ENCODE data around the gene RACGAP1. TPM values are rescaled to one million over a fixed set of nuclear protein-coding genes. Genes with fewer than 3 reads are reported as not detected.

Gene RACGAP1
- total RNA-seq, 1 donor from 2014 or later: 18.8 TPM

DNA sequence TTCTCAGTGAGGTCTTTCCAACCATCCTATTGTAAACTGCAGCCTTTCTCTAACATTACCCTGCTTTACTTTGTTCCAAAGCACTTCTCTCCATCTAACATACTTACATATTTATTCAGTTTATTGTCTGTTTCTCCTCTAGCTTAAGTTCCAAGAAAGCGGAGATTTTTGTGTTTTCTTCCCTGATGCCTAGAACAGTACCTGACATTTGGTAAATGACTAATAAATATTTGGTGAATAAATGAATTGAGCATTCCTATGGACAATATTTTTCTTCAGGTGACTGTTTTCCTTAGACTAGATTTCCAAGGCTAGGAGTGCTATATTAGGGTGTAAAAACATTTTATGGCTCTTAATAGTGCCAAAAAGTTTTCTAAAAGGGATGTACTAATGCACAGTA lies 2.4 kb downstream of the RACGAP1 start:
- no peak overlapping the region for H3K27ac ChIP-seq (ENCODE audit: low read depth, low read length)
- H3K4me3 Mint-ChIP-seq (ENCODE audit: unreplicated experiment): no peak overlapping the region
- H3K27ac Mint-ChIP-seq (ENCODE audit: unreplicated experiment): no peak overlapping the region
- H3K9me3 Mint-ChIP-seq (ENCODE audit: unreplicated experiment): no peaks in the 10 kb centered on the region
- peaks cover 6% of the 10 kb centered on the region for H4K20me1 ChIP-seq (ENCODE audit: insufficient read depth, low read length)
- H3K27me3 Mint-ChIP-seq (ENCODE audit: low read depth, unreplicated experiment): no peaks in the 10 kb centered on the region
- no peak overlapping the region for H3K4me3 ChIP-seq (ENCODE audit: insufficient read depth, low read depth, low read length)
- H3K36me3 Mint-ChIP-seq (ENCODE audit: low read depth, unreplicated experiment): no peaks in the 10 kb centered on the region
- H2AFZ ChIP-seq (ENCODE audit: low read depth, low read length): no peak overlapping the region
- no peaks in the 10 kb centered on the region for H3K9me3 ChIP-seq (ENCODE audit: insufficient read depth, low read depth, low read length)
- peaks cover 74% of the 10 kb centered on the region for H3K79me2 ChIP-seq (ENCODE audit: insufficient read depth, low read length)
- FAIRE-seq (no peak), DNase-seq (ENCODE audit: low read depth) (no peak)
- no peaks in the 10 kb centered on the region for H3K4me1 ChIP-seq (ENCODE audit: insufficient read depth, low read length)
- H3K4me1 Mint-ChIP-seq (ENCODE audit: low read depth, unreplicated experiment): no peaks in the 10 kb centered on the region
- no peaks in the 10 kb centered on the region for H3K27me3 ChIP-seq (ENCODE audit: insufficient read depth, low read length)
- TF ChIP-seq, protein P1, sequence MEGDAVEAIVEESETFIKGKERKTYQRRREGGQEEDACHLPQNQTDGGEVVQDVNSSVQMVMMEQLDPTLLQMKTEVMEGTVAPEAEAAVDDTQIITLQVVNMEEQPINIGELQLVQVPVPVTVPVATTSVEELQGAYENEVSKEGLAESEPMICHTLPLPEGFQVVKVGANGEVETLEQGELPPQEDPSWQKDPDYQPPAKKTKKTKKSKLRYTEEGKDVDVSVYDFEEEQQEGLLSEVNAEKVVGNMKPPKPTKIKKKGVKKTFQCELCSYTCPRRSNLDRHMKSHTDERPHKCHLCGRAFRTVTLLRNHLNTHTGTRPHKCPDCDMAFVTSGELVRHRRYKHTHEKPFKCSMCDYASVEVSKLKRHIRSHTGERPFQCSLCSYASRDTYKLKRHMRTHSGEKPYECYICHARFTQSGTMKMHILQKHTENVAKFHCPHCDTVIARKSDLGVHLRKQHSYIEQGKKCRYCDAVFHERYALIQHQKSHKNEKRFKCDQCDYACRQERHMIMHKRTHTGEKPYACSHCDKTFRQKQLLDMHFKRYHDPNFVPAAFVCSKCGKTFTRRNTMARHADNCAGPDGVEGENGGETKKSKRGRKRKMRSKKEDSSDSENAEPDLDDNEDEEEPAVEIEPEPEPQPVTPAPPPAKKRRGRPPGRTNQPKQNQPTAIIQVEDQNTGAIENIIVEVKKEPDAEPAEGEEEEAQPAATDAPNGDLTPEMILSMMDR (IDR thresholded peaks at IDR 0.05; ENCODE audit: insufficient read depth, low read depth, low read length): no peak
- TF ChIP-seq EZH2 (IDR thresholded peaks at IDR 0.05; ENCODE audit: insufficient read depth, low read length): no peak
- no peak overlapping the region for H3K9ac ChIP-seq (ENCODE audit: low read length)
- H3K36me3 ChIP-seq (ENCODE audit: insufficient read depth, low read length): no peaks in the 10 kb centered on the region
- H3K4me2 ChIP-seq (ENCODE audit: low read length): no peak overlapping the region

DNA sequence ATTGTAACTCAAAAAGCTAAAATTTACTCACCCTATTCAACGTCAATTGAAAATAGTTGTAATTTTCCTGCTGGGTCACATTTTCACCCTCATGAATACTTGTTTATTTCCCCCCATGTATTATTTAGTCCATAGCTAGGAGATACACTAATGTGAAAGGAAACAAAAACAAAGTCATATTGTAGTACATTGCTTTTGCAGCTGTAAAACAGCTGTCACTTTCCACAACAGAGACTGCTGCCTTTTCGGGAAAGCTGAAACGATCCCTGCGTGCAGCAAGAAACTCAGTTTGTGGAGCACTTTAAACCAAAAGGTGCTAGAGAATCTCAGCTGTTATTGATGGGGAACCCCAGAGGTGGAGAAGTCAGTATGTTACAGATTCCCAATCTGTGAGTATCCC lies 4.3 kb downstream of the RACGAP1 start:
- Mint-ChIP-seq H3K27ac (ENCODE audit: unreplicated experiment) (no peak overlapping the region), H3K27me3 (ENCODE audit: low read depth, unreplicated experiment) (no peaks in the 10 kb centered on the region), H3K4me1 (ENCODE audit: low read depth, unreplicated experiment) (peaks cover 3% of the 10 kb centered on the region), H3K36me3 (ENCODE audit: low read depth, unreplicated experiment) (no peaks in the 10 kb centered on the region), H3K4me3 (ENCODE audit: unreplicated experiment) (no peak overlapping the region), H3K9me3 (ENCODE audit: unreplicated experiment) (no peaks in the 10 kb centered on the region)
- Histone ChIP-seq H3K4me2 (ENCODE audit: low read length) (peak overlapping the region; percentile 9), H3K4me1 (ENCODE audit: insufficient read depth, low read length) (peaks cover 6% of the 10 kb centered on the region), H2AFZ (ENCODE audit: low read depth, low read length) (no peak overlapping the region), H4K20me1 (ENCODE audit: insufficient read depth, low read length) (peaks cover 6% of the 10 kb centered on the region), H3K9ac (ENCODE audit: low read length) (peak overlapping the region; percentile 26), H3K79me2 (ENCODE audit: insufficient read depth, low read length) (peaks cover 93% of the 10 kb centered on the region), H3K27me3 (ENCODE audit: insufficient read depth, low read length) (no peaks in the 10 kb centered on the region), H3K4me3 (ENCODE audit: insufficient read depth, low read depth, low read length) (no peak overlapping the region), H3K27ac (ENCODE audit: low read depth, low read length) (no peak overlapping the region), H3K9me3 (ENCODE audit: insufficient read depth, low read depth, low read length) (no peaks in the 10 kb centered on the region), H3K36me3 (ENCODE audit: insufficient read depth, low read length) (no peaks in the 10 kb centered on the region)
- no peak for DNase-seq (ENCODE audit: low read depth)
- TF ChIP-seq, protein P1 (IDR thresholded peaks at IDR 0.05; ENCODE audit: insufficient read depth, low read depth, low read length): no peak
- no peak for TF ChIP-seq EZH2 (IDR thresholded peaks at IDR 0.05; ENCODE audit: insufficient read depth, low read length)
- FAIRE-seq: no peak

DNA sequence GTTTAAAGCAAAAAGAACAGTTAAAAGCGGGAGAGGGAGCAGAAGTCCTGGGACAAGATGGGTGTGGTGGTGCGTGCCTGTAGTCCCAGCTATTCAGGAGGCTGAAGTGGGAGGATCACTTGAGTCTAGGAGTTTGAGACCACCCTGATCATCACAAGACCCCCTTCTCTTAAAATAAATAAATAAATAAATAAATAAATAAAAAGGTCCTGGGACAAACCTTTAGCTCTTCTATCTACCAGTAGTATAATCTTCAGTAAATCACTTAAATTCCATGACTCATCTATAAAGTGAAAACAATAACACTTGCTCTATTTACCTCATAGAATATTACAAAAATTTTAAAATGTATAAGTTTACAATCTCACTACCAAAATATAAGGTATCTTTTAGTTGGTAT lies 5.8 kb downstream of the RACGAP1 start:
- Mint-ChIP-seq H3K4me3 (ENCODE audit: unreplicated experiment) (no peak overlapping the region), H3K27me3 (ENCODE audit: low read depth, unreplicated experiment) (no peaks in the 10 kb centered on the region), H3K36me3 (ENCODE audit: low read depth, unreplicated experiment) (no peaks in the 10 kb centered on the region), H3K9me3 (ENCODE audit: unreplicated experiment) (no peaks in the 10 kb centered on the region), H3K27ac (ENCODE audit: unreplicated experiment) (no peak overlapping the region), H3K4me1 (ENCODE audit: low read depth, unreplicated experiment) (peaks cover 3% of the 10 kb centered on the region)
- FAIRE-seq (no peak), DNase-seq (ENCODE audit: low read depth) (no peak)
- peaks cover 6% of the 10 kb centered on the region for H3K4me1 ChIP-seq (ENCODE audit: insufficient read depth, low read length)
- no peaks in the 10 kb centered on the region for H3K27me3 ChIP-seq (ENCODE audit: insufficient read depth, low read length)
- TF ChIP-seq, protein P1 (IDR thresholded peaks at IDR 0.05; ENCODE audit: insufficient read depth, low read depth, low read length): no peak
- TF ChIP-seq EZH2 (IDR thresholded peaks at IDR 0.05; ENCODE audit: insufficient read depth, low read length): no peak
- no peak overlapping the region for H2AFZ ChIP-seq (ENCODE audit: low read depth, low read length)
- H4K20me1 ChIP-seq (ENCODE audit: insufficient read depth, low read length): peaks cover 7% of the 10 kb centered on the region
- H3K4me2 ChIP-seq (ENCODE audit: low read length): no peak overlapping the region
- peaks cover 98% of the 10 kb centered on the region for H3K79me2 ChIP-seq (ENCODE audit: insufficient read depth, low read length)
- H3K9me3 ChIP-seq (ENCODE audit: insufficient read depth, low read depth, low read length): no peaks in the 10 kb centered on the region
- H3K27ac ChIP-seq (ENCODE audit: low read depth, low read length): no peak overlapping the region
- H3K9ac ChIP-seq (ENCODE audit: low read length): no peak overlapping the region
- peaks cover under 1% of the 10 kb centered on the region for H3K36me3 ChIP-seq (ENCODE audit: insufficient read depth, low read length)
- H3K4me3 ChIP-seq (ENCODE audit: insufficient read depth, low read depth, low read length): no peak overlapping the region

Measured in astrocyte (in vitro differentiated cells and primary cell).